Vagina (tissue), 2 donors: ENCODE results near the gene ADAM8. TPM values are rescaled to one million over a fixed set of nuclear protein-coding genes. Genes with fewer than 3 reads are reported as not detected.
A peak's percentile ranks its signal among the peaks of the same experiment; 100 is the strongest.

ENCODE experiments used
- DNase-seq, 2 donors: peaks; one replicate each; pipeline ENCODE4 v3.0.0-alpha.2; 2017; ENCODE audit errors: extremely low spot score in 2 of 2
- H3K27ac ChIP-seq: fragments of 200-600 bp; sonication (generic); one replicate; pipeline ENCODE4 v1.5.1; 2019
- H3K27me3 ChIP-seq: fragments of 200-600 bp; sonication (generic); one replicate; pipeline ENCODE4 v1.5.1; 2019
- H3K36me3 ChIP-seq, 2 donors: fragments of 200-600 bp; sonication (generic); one replicate each; pipeline ENCODE4 v1.5.1; 2017 to 2019
- H3K4me1 ChIP-seq: fragments of 200-600 bp; sonication (generic); one replicate; pipeline ENCODE4 v1.5.1; 2019
- H3K4me3 ChIP-seq, 2 donors: fragments of 200-600 bp; sonication (generic); 1 replicate in 1 of 2; 2 replicates in 1 of 2; pipeline ENCODE4 v1.5.1; 2016 to 2019
- H3K9me3 ChIP-seq: fragments of 200-600 bp; sonication (generic); one replicate; pipeline ENCODE4 v1.5.1; 2019
- POLR2A ChIP-seq, 2 donors: fragments of 450-650 bp; IDR thresholded peaks; one replicate each; pipeline ENCODE4 v1.6.1; 2017; ENCODE audit warnings: antibody characterized with exemption in 2 of 2, mild to moderate bottlenecking in 2 of 2, moderate library complexity in 2 of 2
- POLR2AphosphoS5 ChIP-seq, 2 donors: sonication (generic); formaldehyde crosslinking; IDR thresholded peaks; one replicate each; pipeline ENCODE4 v1.9.0; 2017; ENCODE audit warnings: antibody characterized with exemption in 2 of 2, mild to moderate bottlenecking in 2 of 2, low read depth in 1 of 2; ENCODE audit not compliant: insufficient read depth in 1 of 2
- intact Hi-C: fragments of 100-400 bp; cut with DNase I; formaldehyde crosslinking; loops from one replicate; pipeline ENCODE4 v1.15.1; 2023
- total RNA-seq: library from RNA; depleted of rRNA; stranded (reverse); fragments of >200 nt; gene quantifications from one replicate; pipeline ENCODE4 v1.2.3, GENCODE V29; 2016
- TF ChIP-seq, protein P1 (sequence below), 3 experiments: fragments of 450-650 bp in 2 of 3; fragments of 200-600 bp in 1 of 3; sonication (generic) in 1 of 3; IDR thresholded peaks; one replicate each; pipeline ENCODE4 v1.5.1; 2017 to 2019; ENCODE audit warnings: antibody characterized with exemption in 3 of 3, mild to moderate bottlenecking in 2 of 3, moderate library complexity in 2 of 3

Gene ADAM8
- total RNA-seq, 1 donor from 2014 or later, result 11.0 TPM

DNA sequence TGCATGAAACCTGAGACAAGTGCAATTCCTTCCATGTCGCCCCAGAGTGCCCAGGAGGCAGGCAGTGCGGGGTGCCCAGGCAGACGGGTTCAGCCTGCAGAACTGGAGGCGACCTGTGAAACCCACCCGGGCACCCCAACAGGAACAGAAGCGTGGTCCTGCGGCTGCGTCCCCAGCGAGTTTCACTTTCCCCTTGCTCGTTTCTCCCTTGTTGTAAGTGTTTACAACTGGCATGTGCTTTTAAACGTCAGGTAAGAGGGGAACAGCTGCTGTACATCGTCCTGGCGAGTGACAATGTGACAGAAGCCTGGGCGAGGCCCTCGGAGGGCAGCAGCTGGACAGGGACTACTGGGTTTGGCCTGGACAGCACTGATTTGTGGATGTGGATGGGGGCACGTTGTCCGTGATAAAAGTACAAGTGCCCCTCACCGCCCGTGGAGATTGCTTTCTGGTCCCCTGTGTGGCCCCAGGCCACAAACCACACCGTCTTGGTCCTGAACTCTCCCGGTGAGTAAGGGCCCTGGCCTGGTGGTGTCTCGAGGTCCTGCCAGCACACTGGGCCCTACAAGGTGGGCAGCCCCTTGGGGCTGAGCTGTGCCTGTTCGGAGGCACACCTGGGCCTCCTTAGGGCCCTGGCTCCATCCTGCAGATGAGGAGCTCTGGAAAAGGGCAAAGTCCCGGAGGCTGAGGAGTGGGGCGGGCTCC, 35.0 kb downstream of the ADAM8 start:
- TF ChIP-seq POLR2AphosphoS5 (IDR thresholded peaks at IDR 0.05; ENCODE audit: insufficient read depth in 1 of 2, low read depth in 1 of 2), result no peak
- TF ChIP-seq POLR2A (IDR thresholded peaks at IDR 0.05), result no peak
- TF ChIP-seq, protein P1, sequence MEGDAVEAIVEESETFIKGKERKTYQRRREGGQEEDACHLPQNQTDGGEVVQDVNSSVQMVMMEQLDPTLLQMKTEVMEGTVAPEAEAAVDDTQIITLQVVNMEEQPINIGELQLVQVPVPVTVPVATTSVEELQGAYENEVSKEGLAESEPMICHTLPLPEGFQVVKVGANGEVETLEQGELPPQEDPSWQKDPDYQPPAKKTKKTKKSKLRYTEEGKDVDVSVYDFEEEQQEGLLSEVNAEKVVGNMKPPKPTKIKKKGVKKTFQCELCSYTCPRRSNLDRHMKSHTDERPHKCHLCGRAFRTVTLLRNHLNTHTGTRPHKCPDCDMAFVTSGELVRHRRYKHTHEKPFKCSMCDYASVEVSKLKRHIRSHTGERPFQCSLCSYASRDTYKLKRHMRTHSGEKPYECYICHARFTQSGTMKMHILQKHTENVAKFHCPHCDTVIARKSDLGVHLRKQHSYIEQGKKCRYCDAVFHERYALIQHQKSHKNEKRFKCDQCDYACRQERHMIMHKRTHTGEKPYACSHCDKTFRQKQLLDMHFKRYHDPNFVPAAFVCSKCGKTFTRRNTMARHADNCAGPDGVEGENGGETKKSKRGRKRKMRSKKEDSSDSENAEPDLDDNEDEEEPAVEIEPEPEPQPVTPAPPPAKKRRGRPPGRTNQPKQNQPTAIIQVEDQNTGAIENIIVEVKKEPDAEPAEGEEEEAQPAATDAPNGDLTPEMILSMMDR (IDR thresholded peaks at IDR 0.05), result no peak
- no peak overlapping the region for H3K4me3 ChIP-seq
- H3K4me1 ChIP-seq, result peaks cover 19% of the 10 kb centered on the region
- no peak overlapping the region for H3K27ac ChIP-seq
- H3K27me3 ChIP-seq, result peaks cover 7% of the 10 kb centered on the region
- H3K9me3 ChIP-seq, result no peaks in the 10 kb centered on the region
- DNase-seq, result no peak
- H3K36me3 ChIP-seq, result no peaks in the 10 kb centered on the region
- intact Hi-C loops, result no loop called here

DNA sequence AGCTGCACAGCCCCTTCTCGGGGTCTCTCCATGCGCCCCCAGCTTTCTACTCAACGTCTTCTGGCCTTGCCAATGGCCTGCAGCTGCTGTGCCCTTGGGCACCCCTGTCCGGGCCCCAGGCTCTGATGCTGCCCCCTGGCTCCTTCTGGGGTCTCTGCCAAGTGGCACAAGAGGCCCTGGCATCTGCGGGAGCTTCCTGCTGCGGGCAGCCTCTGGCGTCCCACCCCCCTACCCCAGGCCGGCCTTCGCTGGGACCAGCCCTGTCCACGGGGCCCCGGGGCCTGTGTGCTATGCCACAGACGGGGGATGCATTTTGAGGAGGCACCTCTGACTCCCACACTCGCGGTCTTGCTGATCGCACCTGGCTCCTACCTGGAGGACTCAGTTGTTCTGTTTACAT, 36.7 kb downstream of the ADAM8 start:
- DNase-seq, result no peak
- no peak overlapping the region for H3K4me3 ChIP-seq
- H3K9me3 ChIP-seq, result no peaks in the 10 kb centered on the region
- no peak overlapping the region for H3K27ac ChIP-seq
- no peak for TF ChIP-seq POLR2AphosphoS5 (IDR thresholded peaks at IDR 0.05; ENCODE audit: insufficient read depth in 1 of 2, low read depth in 1 of 2)
- TF ChIP-seq, protein P1 (IDR thresholded peaks at IDR 0.05), result no peak
- no peaks in the 10 kb centered on the region for H3K36me3 ChIP-seq
- peaks cover 29% of the 10 kb centered on the region for H3K4me1 ChIP-seq
- H3K27me3 ChIP-seq, result peaks cover 18% of the 10 kb centered on the region
- intact Hi-C loops, result no loop called here

DNA sequence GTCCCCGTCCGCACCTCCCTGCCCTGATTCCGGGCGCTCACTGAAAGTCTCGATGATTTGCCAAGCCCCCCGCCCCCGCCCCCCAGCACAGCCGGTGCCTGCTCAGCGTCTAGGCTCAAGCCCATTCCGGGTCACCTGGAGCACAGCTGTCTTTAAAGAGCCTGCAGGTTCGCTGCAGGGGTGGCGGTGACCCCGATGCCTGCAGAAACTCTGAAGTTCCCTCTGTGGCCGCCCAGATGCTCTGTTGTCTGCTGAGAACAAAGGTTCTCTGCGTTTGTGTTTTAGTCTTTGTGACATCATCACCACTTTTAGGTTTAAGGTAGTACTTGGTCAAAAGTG, 38.2 kb downstream of the ADAM8 start:
- Histone ChIP-seq H3K27me3 (peaks cover 18% of the 10 kb centered on the region), H3K4me3 (no peak overlapping the region), H3K27ac (no peak overlapping the region), H3K36me3 (no peaks in the 10 kb centered on the region), H3K9me3 (no peaks in the 10 kb centered on the region), H3K4me1 (peaks cover 29% of the 10 kb centered on the region)
- DNase-seq, result no peak
- TF ChIP-seq POLR2A (IDR thresholded peaks at IDR 0.05) (no peak), POLR2AphosphoS5 (IDR thresholded peaks at IDR 0.05; ENCODE audit: insufficient read depth in 1 of 2, low read depth in 1 of 2) (no peak)
- TF ChIP-seq, protein P1 (IDR thresholded peaks at IDR 0.05), result no peak
- intact Hi-C loops, result no loop called here

DNA sequence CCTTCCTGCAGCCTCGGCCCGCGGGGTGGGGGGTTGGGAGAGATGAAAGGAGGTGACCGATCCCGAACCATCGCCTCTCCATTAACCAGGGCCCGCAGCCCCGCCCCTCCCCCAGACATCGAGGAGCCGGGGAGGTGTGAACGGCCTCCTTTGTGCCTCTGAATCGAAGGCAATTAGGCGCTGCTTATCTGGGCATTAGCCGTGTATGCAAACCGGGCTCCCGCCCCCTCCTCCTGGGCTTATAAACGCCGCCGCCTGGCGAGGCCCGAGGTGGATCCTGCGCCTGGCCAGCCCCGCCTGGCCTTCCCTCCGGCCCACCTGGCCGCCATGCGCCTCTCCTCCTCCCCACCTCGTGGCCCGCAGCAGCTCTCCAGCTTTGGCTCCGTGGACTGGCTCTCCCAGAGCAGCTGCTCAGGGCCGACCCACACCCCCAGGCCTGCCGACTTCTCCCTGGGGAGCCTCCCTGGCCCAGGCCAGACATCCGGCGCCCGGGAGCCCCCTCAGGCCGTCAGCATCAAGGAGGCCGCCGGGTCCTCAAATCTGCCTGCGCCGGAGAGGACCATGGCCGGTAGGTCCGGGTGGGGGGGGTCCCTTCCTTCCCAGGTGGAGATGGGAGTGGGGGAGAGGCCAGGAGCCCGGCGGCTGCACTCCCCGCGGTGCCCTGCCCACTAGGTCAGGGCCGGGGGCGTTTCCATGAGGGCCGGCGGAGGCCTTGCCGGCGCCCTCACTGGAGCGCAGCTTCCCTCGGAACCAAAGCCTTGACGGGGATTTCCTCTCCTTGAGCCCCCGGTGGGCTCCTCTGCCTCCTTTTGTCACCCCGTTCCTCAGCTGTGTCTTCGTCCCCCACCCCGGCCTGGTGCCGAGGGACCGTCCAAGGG, 38.8 kb downstream of the ADAM8 start, which contains the start of gene VENTX:
VENTX (plus strand) TSS at position 268 of the 878 bp plus-strand sequence; CDS start at position 328, 60 bp downstream.
- no peak for TF ChIP-seq POLR2AphosphoS5 (IDR thresholded peaks at IDR 0.05; ENCODE audit: insufficient read depth in 1 of 2, low read depth in 1 of 2)
- TF ChIP-seq POLR2A (IDR thresholded peaks at IDR 0.05), result no peak
- TF ChIP-seq, protein P1 (IDR thresholded peaks at IDR 0.05), result no peak
- H3K4me1 ChIP-seq, result peaks cover 29% of the 10 kb centered on the region
- intact Hi-C loops, result no loop called here
- H3K27ac ChIP-seq, result no peak within 1 kb of the TSS
- H3K4me3 ChIP-seq, result peak within 1 kb of the TSS; percentile 15 to 25
- no peaks in the 10 kb centered on the region for H3K9me3 ChIP-seq
- no peaks in the 10 kb centered on the region for H3K36me3 ChIP-seq
- peaks cover 18% of the 10 kb centered on the region for H3K27me3 ChIP-seq
- DNase-seq, result no peak

DNA sequence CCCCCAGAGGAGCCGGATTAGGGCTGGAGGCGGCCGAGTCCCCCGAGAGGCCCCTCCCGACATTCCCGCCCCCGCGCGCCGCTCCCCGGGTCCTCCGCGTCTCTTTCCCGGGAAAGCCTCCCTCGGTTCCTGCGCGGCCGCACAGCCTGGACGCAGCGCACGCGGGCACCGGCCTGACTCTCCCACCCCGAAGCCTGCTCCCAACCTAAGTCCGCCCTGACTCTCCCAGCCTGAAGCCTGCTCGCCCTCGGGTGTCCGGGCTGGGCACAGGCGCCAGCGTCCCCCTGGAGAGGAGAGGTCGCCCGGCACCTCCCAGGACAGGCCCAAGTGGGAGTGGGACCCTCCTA, 39.5 kb downstream of the ADAM8 start:
- H3K4me1 ChIP-seq, result peaks cover 29% of the 10 kb centered on the region
- H3K9me3 ChIP-seq, result no peaks in the 10 kb centered on the region
- no peak for DNase-seq
- H3K36me3 ChIP-seq, result no peaks in the 10 kb centered on the region
- intact Hi-C loops, result no loop called here
- TF ChIP-seq, protein P1 (IDR thresholded peaks at IDR 0.05), result no peak
- no peak for TF ChIP-seq POLR2AphosphoS5 (IDR thresholded peaks at IDR 0.05; ENCODE audit: insufficient read depth in 1 of 2, low read depth in 1 of 2)
- TF ChIP-seq POLR2A (IDR thresholded peaks at IDR 0.05), result no peak
- H3K27ac ChIP-seq, result no peak overlapping the region
- peaks cover 18% of the 10 kb centered on the region for H3K27me3 ChIP-seq
- H3K4me3 ChIP-seq, result peak overlapping the region in 1 of 2 donors; percentile 25
